Progenitor cell of endocrine pancreas (in vitro differentiated cells): ENCODE results near the gene KCNK15. TPM values are rescaled to one million over a fixed set of nuclear protein-coding genes. Genes with fewer than 3 reads are reported as not detected.
A peak's percentile ranks its signal among the peaks of the same experiment; 100 is the strongest.

ENCODE experiments used
- DNase-seq: peaks from one replicate; pipeline ENCODE4 v3.0.0; 2021; ENCODE audit warnings: low spot score; ENCODE audit not compliant: unreplicated experiment
- H3K27ac Mint-ChIP-seq: 2 replicates; pipeline ENCODE4 v1.8.0; 2021; ENCODE audit warnings: mild to moderate bottlenecking, moderate library complexity, mixed read lengths
- H3K27me3 Mint-ChIP-seq: 2 replicates; pipeline ENCODE4 v1.8.0; 2021; ENCODE audit warnings: mixed read lengths
- H3K36me3 Mint-ChIP-seq: 2 replicates; pipeline ENCODE4 v1.8.0; 2022; ENCODE audit warnings: mixed read lengths; ENCODE audit not compliant: insufficient read depth
- H3K4me1 Mint-ChIP-seq: 2 replicates; pipeline ENCODE4 v1.8.0; 2021; ENCODE audit warnings: low read depth, mixed read lengths
- H3K4me3 Mint-ChIP-seq: 2 replicates; pipeline ENCODE4 v1.8.0; 2021; ENCODE audit warnings: low read depth, mild to moderate bottlenecking, moderate library complexity, mixed read lengths
- H3K9me3 Mint-ChIP-seq: 2 replicates; pipeline ENCODE4 v1.8.0; 2021; ENCODE audit warnings: low read depth, mixed read lengths
- total RNA-seq: library from RNA; stranded (reverse); gene quantifications from 2 replicates; pipeline ENCODE4 v1.2.1, GENCODE V29; 2021
- TF ChIP-seq, protein P1 (sequence below): fragments of 200-600 bp; sonication (generic); IDR thresholded peaks from one replicate; pipeline ENCODE4 v1.5.0; 2021; ENCODE audit warnings: antibody characterized with exemption, mild to moderate bottlenecking; ENCODE audit not compliant: unreplicated experiment

KCNK15 gene
- total RNA-seq, 1 donor from 2014 or later = 0.22 TPM

DNA sequence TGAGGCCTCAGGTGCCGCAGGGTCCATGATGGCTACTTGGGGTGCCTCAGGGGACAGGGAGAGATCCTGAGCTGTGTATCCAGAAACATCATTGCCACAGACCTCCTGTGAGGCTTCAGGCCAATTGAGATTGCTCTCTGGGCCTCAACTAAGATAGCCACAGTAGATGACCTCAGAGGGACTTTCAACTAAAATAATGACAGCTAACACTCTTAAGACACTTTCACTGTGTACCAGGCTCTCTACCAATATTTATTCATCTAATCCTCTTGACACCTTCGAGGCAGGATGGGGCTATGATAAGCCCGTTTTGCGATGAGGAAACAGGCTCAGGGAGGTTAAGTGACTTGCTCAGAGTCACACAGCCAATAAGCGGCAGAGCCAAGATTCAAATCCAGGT lies 54.0 kb downstream of the KCNK15 start:
- Mint-ChIP-seq H3K27me3 (peaks cover 40% of the 10 kb centered on the region), H3K4me3 (no peak overlapping the region), H3K27ac (no peak overlapping the region), H3K36me3 (no peaks in the 10 kb centered on the region), H3K9me3 (no peaks in the 10 kb centered on the region), H3K4me1 (no peaks in the 10 kb centered on the region)
- TF ChIP-seq, protein P1, sequence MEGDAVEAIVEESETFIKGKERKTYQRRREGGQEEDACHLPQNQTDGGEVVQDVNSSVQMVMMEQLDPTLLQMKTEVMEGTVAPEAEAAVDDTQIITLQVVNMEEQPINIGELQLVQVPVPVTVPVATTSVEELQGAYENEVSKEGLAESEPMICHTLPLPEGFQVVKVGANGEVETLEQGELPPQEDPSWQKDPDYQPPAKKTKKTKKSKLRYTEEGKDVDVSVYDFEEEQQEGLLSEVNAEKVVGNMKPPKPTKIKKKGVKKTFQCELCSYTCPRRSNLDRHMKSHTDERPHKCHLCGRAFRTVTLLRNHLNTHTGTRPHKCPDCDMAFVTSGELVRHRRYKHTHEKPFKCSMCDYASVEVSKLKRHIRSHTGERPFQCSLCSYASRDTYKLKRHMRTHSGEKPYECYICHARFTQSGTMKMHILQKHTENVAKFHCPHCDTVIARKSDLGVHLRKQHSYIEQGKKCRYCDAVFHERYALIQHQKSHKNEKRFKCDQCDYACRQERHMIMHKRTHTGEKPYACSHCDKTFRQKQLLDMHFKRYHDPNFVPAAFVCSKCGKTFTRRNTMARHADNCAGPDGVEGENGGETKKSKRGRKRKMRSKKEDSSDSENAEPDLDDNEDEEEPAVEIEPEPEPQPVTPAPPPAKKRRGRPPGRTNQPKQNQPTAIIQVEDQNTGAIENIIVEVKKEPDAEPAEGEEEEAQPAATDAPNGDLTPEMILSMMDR = no peak
- DNase-seq = no peak

DNA sequence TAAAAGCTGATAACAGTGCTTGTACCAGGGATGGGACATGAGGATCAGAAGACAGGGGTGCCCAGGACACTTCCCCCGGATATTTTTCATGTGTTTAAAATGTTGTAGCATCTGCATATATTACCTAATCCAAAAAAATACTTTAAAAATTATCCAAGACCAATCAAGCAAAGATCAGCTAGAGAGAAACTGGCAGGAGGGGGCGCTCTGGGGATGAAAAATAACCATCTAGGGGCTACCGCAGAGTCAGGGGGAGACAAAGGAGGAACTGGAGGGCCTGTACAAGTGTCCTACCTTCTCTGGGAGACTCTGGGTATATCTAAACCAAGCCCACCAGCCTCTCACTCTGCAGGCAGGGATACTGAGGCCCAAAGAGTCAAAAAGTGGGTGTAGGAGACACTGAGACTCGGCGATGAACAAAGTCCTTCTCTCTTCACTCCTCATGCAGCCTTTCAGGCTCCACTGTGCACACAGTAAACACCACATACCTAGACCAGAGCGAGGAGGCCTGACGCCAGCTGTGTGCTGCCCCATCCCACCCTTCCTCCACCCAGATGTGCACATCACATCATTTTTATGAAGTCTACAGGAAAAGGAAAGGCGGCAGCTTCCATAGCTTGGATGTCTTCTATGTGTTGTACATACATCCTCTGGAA lies 54.9 kb downstream of the KCNK15 start:
- TF ChIP-seq, protein P1 = peak; percentile 41
- Mint-ChIP-seq H3K4me1 (no peaks in the 10 kb centered on the region), H3K27me3 (peaks cover 46% of the 10 kb centered on the region), H3K27ac (no peak overlapping the region), H3K36me3 (no peaks in the 10 kb centered on the region), H3K4me3 (no peak overlapping the region), H3K9me3 (no peaks in the 10 kb centered on the region)
- no peak for DNase-seq

Other genes starting within 250 kb of the KCNK15 start
- 36.8 and 41.5 TPM in 2 replicates for gene SERINC3, start 223.8 kb upstream of the KCNK15 start, total RNA-seq
- 34.4 and 36.5 TPM in 2 replicates for gene PKIG, start 163.3 kb upstream of the KCNK15 start, total RNA-seq
- gene ADA, start 94.2 kb upstream of the KCNK15 start, total RNA-seq = 10.7 and 11.4 TPM in 2 replicates
- not detected in 2 replicates for gene CCN5, start 30.5 kb upstream of the KCNK15 start, total RNA-seq
- gene RIMS4, start 64.7 kb downstream of the KCNK15 start, total RNA-seq = 6.3 and 8.2 TPM in 2 replicates
- gene YWHAB, start 139.8 kb downstream of the KCNK15 start, total RNA-seq = 125 and 126 TPM in 2 replicates
- gene PABPC1L, start 164.2 kb downstream of the KCNK15 start, total RNA-seq = 211 and 219 TPM in 2 replicates
- 40.1 and 40.9 TPM in 2 replicates for gene TOMM34, start 214.5 kb downstream of the KCNK15 start, total RNA-seq
- gene STK4, start 220.6 kb downstream of the KCNK15 start, total RNA-seq = 36.3 and 37.4 TPM in 2 replicates